A549 (cell line): ENCODE data around the gene MB21D2.
A peak's percentile ranks its signal among the peaks of the same experiment; 100 is the strongest.

ENCODE experiments used
- CEBPB ChIP-seq, 2 experiments: fragments of >200 bp in 1 of 2; sonication (Bioruptor Twin) in 1 of 2; formaldehyde crosslinking in 1 of 2; IDR thresholded peaks; 2 replicates each; pipeline ENCODE4 v1.6.1; 2012 to 2016
- FOSB ChIP-seq: fragments of 250-450 bp; sonication (Bioruptor Pico); IDR thresholded peaks from 2 replicates; pipeline ENCODE4 v1.5.0; 2020; ENCODE audit warnings: mild to moderate bottlenecking, moderate library complexity
- FOSL2 ChIP-seq, 2 experiments: fragments of 450-650 bp in 1 of 2; fragments of >200 bp in 1 of 2; sonication (Bioruptor Twin) in 1 of 2; formaldehyde crosslinking; IDR thresholded peaks; 2 replicates each; pipeline versions ENCODE4 v1.5.0 to v1.6.1; 2016 to 2020; ENCODE audit warnings: mild to moderate bottlenecking in 1 of 2, moderate library complexity in 1 of 2
- HDAC2 ChIP-seq: fragments of 200-600 bp; sonication (generic); IDR thresholded peaks from 2 replicates; pipeline ENCODE4 v1.6.1; 2016
- JUN ChIP-seq, 2 experiments: fragments of >200 bp; sonication (Bioruptor Twin); formaldehyde crosslinking; IDR thresholded peaks; 2 replicates in 1 of 2; 3 replicates in 1 of 2; pipeline ENCODE4 v1.6.1; 2016 to 2017
- POLR2A ChIP-seq: IDR thresholded peaks from 2 replicates; pipeline ENCODE4 v1.6.1; 2012; ENCODE audit warnings: mild to moderate bottlenecking, low read length
- RCOR1 ChIP-seq: fragments of 150-350 bp; IDR thresholded peaks from 2 replicates; pipeline ENCODE4 v1.6.1; 2014; ENCODE audit warnings: antibody characterized with exemption, low read length, low read depth
- RFX5 ChIP-seq: fragments of 450-650 bp; IDR thresholded peaks from 2 replicates; pipeline ENCODE4 v1.7.1; 2014; ENCODE audit warnings: antibody characterized with exemption, mild to moderate bottlenecking, moderate library complexity
- TF ChIP-seq, protein P1 (sequence below): fragments of >200 bp; sonication (Bioruptor Twin); formaldehyde crosslinking; IDR thresholded peaks from 3 replicates; pipeline ENCODE4 v1.5.1; 2016
- TF ChIP-seq, protein P2 (sequence below): IDR thresholded peaks from 2 replicates; pipeline ENCODE4 v1.6.1; 2012

DNA sequence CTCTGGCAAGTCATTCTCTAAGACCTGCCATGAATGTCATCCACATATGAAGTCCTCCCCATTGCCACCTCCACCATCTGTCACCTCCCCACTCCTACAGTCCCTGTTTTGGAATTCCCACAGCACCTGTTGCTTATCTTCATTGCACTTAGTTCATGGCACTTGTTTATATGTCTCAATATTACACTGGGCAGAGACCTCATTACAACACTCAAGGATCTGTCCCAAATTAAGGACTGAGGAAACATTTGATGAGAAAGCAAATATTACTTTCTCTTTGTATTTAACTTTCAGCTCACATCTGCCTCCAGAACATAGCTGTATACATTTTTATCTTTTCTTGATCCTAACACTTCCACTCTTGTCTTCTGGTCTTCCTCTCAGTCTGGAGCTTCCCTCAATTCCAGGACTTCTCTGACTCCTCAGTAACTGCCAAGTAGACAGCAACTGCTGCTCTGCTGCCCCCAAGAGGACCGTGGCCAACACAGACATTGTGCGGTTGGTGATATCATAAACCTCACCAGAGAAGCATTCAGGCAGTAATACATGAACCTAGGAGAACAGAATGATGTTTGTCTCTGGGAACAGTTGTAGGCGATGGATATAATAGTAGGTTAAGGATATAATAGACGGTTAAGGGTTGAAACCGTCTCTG lies 145.3 kb downstream of the MB21D2 start:
- TF ChIP-seq, protein P1, sequence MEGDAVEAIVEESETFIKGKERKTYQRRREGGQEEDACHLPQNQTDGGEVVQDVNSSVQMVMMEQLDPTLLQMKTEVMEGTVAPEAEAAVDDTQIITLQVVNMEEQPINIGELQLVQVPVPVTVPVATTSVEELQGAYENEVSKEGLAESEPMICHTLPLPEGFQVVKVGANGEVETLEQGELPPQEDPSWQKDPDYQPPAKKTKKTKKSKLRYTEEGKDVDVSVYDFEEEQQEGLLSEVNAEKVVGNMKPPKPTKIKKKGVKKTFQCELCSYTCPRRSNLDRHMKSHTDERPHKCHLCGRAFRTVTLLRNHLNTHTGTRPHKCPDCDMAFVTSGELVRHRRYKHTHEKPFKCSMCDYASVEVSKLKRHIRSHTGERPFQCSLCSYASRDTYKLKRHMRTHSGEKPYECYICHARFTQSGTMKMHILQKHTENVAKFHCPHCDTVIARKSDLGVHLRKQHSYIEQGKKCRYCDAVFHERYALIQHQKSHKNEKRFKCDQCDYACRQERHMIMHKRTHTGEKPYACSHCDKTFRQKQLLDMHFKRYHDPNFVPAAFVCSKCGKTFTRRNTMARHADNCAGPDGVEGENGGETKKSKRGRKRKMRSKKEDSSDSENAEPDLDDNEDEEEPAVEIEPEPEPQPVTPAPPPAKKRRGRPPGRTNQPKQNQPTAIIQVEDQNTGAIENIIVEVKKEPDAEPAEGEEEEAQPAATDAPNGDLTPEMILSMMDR = 0 out of 3 replicates have a peak, but pooled peaks have one; percentile 9
- TF ChIP-seq POLR2A (no peak), CEBPB (IDR thresholded peaks at IDR 0.05) (no peak), RCOR1 (no peak), JUN (IDR thresholded peaks at IDR 0.05) (no peak), HDAC2 (no peak), FOSB (no peak), RFX5 (no peak), FOSL2 (IDR thresholded peaks at IDR 0.05) (no peak), FOSL2 (CRISPR knock-in tag; IDR thresholded peaks at IDR 0.05) (no peak)
- TF ChIP-seq, protein P2, sequence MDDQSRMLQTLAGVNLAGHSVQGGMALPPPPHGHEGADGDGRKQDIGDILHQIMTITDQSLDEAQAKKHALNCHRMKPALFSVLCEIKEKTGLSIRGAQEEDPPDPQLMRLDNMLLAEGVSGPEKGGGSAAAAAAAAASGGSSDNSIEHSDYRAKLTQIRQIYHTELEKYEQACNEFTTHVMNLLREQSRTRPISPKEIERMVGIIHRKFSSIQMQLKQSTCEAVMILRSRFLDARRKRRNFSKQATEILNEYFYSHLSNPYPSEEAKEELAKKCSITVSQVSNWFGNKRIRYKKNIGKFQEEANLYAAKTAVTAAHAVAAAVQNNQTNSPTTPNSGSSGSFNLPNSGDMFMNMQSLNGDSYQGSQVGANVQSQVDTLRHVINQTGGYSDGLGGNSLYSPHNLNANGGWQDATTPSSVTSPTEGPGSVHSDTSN = no peak
